Activated naive CD8-positive, alpha-beta T cell treated with anti-CD3 and anti-CD28 coated beads for 36 hours (primary cell): ENCODE results near the gene SYNE1. TPM values are rescaled to one million over a fixed set of nuclear protein-coding genes. Genes with fewer than 3 reads are reported as not detected.
"Not testable (repeated sequence)": the region's sequence is repeated elsewhere in the genome, so short reads cannot be mapped to it uniquely, and the experiment has no call there.

Source experiments
- DNase-seq: peaks from one replicate; pipeline ENCODE4 v3.0.0; 2021
- H3K27ac Mint-ChIP-seq: one replicate; pipeline ENCODE4 v1.8.0; 2022; ENCODE audit warnings: mild to moderate bottlenecking, moderate library complexity, mixed read lengths
- H3K27me3 Mint-ChIP-seq: one replicate; pipeline ENCODE4 v1.8.0; 2022; ENCODE audit warnings: mild to moderate bottlenecking, mixed read lengths
- H3K36me3 Mint-ChIP-seq: one replicate; pipeline ENCODE4 v1.8.0; 2021; ENCODE audit warnings: mild to moderate bottlenecking, mixed read lengths
- H3K4me1 Mint-ChIP-seq: one replicate; pipeline ENCODE4 v1.8.0; 2021; ENCODE audit warnings: mixed read lengths
- H3K4me3 Mint-ChIP-seq: one replicate; pipeline ENCODE4 v1.8.0; 2022; ENCODE audit warnings: mild to moderate bottlenecking, moderate library complexity, mixed read lengths
- H3K9me3 Mint-ChIP-seq: one replicate; pipeline ENCODE4 v1.8.0; 2022; ENCODE audit warnings: mixed read lengths
- total RNA-seq, 2 experiments: library from RNA; stranded (reverse); gene quantifications; one replicate each; pipeline ENCODE4 v1.2.3, GENCODE V29; 2021

The SYNE1 gene
- total RNA-seq, 2 experiments from 2014 or later, result 21.9 to 26.7 TPM

DNA sequence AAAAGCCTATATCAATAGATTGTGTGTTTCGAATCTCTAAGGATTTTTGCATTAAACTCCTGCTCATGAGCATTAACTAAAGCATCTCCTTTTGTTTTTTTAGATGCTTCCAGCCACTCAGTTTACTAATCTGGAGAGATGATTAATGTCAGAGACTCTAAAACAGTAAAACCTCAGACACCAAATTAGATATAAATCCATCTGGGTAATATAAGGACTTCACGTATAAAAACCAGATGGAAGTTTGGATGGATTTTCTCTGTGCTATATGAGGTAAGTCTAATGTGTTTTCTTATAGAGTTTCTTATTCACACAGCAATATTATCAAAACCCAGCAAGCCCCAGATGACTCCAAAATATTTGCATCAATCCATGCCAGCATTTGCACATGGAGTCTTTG lies 137.2 kb downstream of the SYNE1 start:
- no peaks in the 10 kb centered on the region for H3K9me3 Mint-ChIP-seq
- no peak overlapping the region for H3K27ac Mint-ChIP-seq
- no peak overlapping the region for H3K4me3 Mint-ChIP-seq
- peaks cover 4% of the 10 kb centered on the region for H3K27me3 Mint-ChIP-seq
- no peak for DNase-seq
- no peaks in the 10 kb centered on the region for H3K4me1 Mint-ChIP-seq
- H3K36me3 Mint-ChIP-seq, result no peaks in the 10 kb centered on the region

DNA sequence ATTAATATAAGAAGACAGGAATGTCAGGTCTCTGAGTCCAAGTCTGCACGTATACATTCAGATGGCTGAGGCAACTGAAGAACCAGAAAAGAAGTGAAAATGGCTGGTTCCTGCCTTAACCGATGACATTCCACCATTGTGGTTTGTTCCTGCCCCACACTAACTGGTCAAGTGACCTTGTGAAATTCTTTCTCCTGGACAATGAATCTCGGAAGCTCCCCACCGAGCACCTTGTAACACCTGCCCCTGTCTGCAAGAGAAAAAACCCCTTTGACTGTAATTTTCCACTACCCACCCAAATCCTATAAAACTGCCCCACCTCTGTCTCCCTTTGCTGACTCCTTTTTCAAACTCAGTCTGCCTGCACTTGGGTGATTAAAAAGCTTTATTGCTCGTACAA lies 140.4 kb downstream of the SYNE1 start:
- no peaks in the 10 kb centered on the region for H3K36me3 Mint-ChIP-seq
- peaks cover 4% of the 10 kb centered on the region for H3K27me3 Mint-ChIP-seq
- H3K27ac Mint-ChIP-seq, result no peak overlapping the region
- H3K4me3 Mint-ChIP-seq, result no peak overlapping the region
- no peaks in the 10 kb centered on the region for H3K4me1 Mint-ChIP-seq
- H3K9me3 Mint-ChIP-seq, result no peaks in the 10 kb centered on the region
- no peak for DNase-seq

DNA sequence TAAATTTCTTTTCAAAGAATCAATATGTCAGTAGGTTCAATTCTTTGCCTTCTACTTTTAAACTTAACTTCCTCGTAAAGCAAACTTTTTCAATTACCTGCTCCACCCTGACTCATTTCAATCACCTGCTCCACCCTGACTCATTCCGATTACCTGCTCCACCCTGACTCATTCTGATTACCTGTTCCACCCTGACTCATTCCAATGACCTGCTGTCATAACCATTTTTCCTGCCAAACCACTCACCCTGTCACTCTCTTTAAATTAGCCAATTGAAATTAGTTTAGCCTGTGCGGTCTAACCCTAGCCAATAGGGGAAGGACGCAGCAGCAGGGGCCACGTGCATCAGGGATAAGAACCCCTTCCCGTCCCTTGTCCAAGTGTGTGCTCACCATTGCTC lies 141.7 kb downstream of the SYNE1 start:
- DNase-seq, H3K27me3 Mint-ChIP-seq, H3K36me3 Mint-ChIP-seq, H3K4me3 Mint-ChIP-seq, H3K9me3 Mint-ChIP-seq, H3K27ac Mint-ChIP-seq, H3K4me1 Mint-ChIP-seq: not testable (repeated sequence)

DNA sequence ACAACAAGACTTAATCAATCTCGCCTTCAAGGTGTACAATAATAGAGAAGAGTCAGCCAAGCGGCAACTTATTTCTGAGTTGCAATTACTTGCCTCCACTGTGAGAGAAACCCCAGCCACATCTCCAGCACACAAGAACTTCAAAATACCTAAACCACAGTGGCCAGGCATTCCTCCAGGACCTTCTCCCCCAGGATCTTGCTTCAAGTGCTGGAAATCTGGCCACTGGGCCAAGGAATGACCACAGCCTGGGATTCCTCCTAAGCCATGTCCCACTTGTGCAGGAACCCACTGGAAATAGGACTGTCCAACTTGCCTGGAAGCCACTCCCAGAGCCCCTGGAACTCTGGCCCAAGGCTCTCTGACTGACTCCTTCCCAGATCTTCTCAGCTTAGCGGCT lies 144.9 kb downstream of the SYNE1 start:
- not testable (repeated sequence) for H3K27me3 Mint-ChIP-seq, H3K36me3 Mint-ChIP-seq, H3K27ac Mint-ChIP-seq, DNase-seq, H3K9me3 Mint-ChIP-seq, H3K4me1 Mint-ChIP-seq, H3K4me3 Mint-ChIP-seq

DNA sequence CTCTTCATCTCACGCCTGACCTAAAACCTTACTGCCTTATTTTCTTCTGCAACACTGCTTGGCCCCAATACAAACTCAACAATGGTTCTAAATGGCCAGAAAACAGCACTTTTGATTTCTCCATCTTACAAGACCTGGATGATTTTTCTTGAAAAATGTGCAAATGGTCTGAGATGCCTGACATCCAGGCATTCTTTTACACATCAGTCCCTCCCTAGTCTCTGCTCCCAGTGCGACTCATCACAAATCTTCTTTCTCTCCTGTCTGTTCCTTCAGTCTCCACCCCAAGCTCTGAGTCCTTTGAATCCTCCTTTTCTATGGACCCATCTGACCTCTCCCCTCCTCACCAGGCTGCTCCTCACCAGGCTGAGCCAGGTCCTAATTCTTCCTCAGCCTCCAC lies 145.7 kb downstream of the SYNE1 start:
- H3K27me3 Mint-ChIP-seq, result peaks cover 11% of the 10 kb centered on the region
- not testable (repeated sequence) for H3K27ac Mint-ChIP-seq, H3K9me3 Mint-ChIP-seq, H3K36me3 Mint-ChIP-seq, DNase-seq, H3K4me1 Mint-ChIP-seq, H3K4me3 Mint-ChIP-seq

DNA sequence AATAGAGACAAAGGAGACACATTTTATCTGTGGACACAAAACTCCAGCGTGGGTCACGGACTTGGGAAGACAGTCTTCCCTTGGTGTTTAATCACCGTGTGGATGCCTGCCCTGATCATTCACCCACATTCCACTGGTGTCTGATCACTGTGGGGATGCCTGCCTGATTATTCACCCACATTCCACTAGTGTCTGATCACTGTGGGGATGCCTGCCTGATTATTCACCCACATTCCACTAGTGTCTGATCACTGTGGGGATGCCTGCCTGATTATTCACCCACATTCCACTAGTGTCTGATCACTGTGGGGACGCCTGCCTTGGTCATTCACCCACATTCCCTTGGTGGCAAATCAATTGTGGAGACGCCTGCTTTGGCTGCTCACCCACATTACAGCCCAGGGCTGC lies 146.2 kb downstream of the SYNE1 start:
- not testable (repeated sequence) for H3K4me1 Mint-ChIP-seq, H3K27ac Mint-ChIP-seq, H3K36me3 Mint-ChIP-seq, H3K9me3 Mint-ChIP-seq, H3K27me3 Mint-ChIP-seq, DNase-seq, H3K4me3 Mint-ChIP-seq

DNA sequence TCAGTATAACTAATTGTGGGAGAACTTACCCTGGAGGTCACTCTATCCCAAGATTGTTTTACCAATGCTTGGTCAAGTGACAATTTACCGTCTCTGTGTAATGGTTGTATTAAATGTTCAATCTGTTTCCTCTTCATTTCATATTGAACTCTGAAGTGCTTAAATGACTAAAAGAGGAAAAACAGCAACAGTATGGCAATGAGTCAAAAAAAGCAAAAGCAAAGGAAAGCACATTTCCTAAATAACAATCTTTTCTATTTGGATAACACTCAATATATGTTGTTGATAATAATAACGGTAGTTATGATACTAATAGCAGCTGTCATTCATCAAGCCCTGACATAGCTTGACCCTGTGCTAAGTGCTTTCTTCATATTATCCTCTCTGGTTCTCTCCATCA lies 152.4 kb downstream of the SYNE1 start:
- H3K9me3 Mint-ChIP-seq, result no peaks in the 10 kb centered on the region
- no peak for DNase-seq
- no peak overlapping the region for H3K4me3 Mint-ChIP-seq
- no peak overlapping the region for H3K27ac Mint-ChIP-seq
- H3K27me3 Mint-ChIP-seq, result peaks cover 8% of the 10 kb centered on the region
- H3K36me3 Mint-ChIP-seq, result no peaks in the 10 kb centered on the region
- H3K4me1 Mint-ChIP-seq, result no peaks in the 10 kb centered on the region

DNA sequence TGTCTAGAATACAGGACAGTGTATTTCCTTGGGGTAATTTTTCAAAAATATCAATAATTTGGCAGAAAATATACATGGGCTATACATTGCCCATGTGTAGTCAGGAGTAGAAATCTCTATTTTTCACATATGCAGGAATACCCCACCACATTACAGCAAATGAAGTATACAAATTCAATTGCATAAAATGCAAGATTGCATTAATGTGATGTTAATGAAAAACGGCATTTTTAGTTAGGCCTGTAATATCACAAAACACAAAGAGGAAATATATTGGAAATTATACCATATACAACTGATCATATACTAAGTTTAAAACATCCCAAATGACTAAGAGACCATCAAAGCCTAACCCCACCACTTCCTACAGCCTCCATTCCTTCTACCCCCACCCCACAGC lies 154.9 kb downstream of the SYNE1 start:
- Mint-ChIP-seq H3K4me3 (no peak overlapping the region), H3K4me1 (no peaks in the 10 kb centered on the region), H3K36me3 (no peaks in the 10 kb centered on the region), H3K27me3 (peaks cover 3% of the 10 kb centered on the region), H3K9me3 (no peaks in the 10 kb centered on the region), H3K27ac (no peak overlapping the region)
- DNase-seq, result no peak

DNA sequence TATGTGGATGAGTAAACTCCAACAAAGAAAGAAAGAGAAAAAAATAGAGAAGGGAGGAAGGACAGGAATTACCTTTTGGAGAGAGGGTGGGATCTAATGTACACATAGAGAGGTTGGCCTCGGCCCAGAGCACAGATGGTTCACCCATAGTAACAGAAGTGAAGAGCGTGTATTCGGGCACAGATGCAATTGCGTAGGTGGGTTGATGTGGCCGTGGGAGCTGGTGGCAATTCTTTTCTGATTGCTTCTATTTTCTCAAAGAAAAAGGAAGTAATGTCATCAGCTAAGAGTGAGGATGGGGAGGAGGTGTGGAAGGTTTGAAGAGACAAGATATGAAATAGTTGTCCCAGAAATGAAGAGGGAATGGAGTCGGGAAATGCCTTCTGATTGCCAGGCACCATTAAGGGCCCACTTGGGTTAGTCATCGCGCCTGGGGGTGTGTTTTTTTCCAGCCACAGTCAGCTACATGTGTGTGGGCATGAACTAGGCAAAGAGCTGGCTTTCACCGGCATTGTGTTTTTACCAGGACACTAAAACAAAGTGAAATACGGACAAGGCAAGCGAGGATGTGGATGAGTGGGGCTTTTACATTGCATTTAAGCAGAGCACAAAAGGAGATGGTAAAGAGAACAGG lies 158.7 kb downstream of the SYNE1 start:
- no peak overlapping the region for H3K27ac Mint-ChIP-seq
- no peaks in the 10 kb centered on the region for H3K27me3 Mint-ChIP-seq
- no peak overlapping the region for H3K4me3 Mint-ChIP-seq
- H3K36me3 Mint-ChIP-seq, result no peaks in the 10 kb centered on the region
- H3K4me1 Mint-ChIP-seq, result no peaks in the 10 kb centered on the region
- no peaks in the 10 kb centered on the region for H3K9me3 Mint-ChIP-seq
- no peak for DNase-seq

DNA sequence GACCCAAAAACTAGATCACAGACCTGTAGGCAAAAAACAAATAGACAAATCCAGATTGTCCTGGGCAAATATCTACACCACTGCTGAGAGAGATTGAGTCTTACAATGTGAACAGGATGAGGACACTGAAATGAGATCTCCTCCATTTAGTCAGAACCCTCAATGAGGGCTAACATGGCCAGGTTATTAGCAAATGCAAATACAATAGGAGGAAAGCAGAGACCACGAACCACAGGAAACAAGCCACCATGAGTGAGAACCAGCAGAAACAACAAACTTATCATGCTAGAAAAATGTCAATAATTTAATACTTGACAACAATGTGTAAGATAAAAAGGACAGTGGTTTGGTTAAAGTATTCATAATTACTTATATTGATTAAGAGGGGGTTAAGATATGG lies 162.8 kb downstream of the SYNE1 start:
- no peak overlapping the region for H3K4me3 Mint-ChIP-seq
- H3K9me3 Mint-ChIP-seq, result no peaks in the 10 kb centered on the region
- H3K27ac Mint-ChIP-seq, result no peak overlapping the region
- DNase-seq, result no peak
- no peaks in the 10 kb centered on the region for H3K4me1 Mint-ChIP-seq
- peaks cover 10% of the 10 kb centered on the region for H3K27me3 Mint-ChIP-seq
- no peaks in the 10 kb centered on the region for H3K36me3 Mint-ChIP-seq

DNA sequence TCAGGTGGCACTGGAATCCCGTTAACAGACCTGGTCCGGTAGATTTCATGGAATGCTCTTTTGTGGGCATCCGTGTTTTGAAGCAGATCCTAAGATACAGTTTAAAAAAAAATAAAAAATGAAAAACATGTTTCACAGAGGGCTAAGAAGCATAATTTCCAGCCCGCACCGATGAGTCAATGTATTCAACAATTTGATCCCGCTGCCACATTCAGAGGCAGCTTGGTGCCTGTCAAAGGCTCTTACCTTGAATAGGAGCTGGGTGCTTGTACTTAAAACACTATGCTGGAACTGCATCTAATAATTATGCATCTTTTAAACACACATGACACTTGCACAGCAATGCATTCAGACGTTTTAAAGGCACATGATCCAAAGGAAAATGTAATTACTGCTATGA lies 164.8 kb downstream of the SYNE1 start:
- Mint-ChIP-seq H3K36me3 (no peaks in the 10 kb centered on the region), H3K27ac (no peak overlapping the region), H3K4me1 (no peaks in the 10 kb centered on the region), H3K9me3 (no peaks in the 10 kb centered on the region), H3K27me3 (peaks cover 10% of the 10 kb centered on the region), H3K4me3 (no peak overlapping the region)
- no peak for DNase-seq

DNA sequence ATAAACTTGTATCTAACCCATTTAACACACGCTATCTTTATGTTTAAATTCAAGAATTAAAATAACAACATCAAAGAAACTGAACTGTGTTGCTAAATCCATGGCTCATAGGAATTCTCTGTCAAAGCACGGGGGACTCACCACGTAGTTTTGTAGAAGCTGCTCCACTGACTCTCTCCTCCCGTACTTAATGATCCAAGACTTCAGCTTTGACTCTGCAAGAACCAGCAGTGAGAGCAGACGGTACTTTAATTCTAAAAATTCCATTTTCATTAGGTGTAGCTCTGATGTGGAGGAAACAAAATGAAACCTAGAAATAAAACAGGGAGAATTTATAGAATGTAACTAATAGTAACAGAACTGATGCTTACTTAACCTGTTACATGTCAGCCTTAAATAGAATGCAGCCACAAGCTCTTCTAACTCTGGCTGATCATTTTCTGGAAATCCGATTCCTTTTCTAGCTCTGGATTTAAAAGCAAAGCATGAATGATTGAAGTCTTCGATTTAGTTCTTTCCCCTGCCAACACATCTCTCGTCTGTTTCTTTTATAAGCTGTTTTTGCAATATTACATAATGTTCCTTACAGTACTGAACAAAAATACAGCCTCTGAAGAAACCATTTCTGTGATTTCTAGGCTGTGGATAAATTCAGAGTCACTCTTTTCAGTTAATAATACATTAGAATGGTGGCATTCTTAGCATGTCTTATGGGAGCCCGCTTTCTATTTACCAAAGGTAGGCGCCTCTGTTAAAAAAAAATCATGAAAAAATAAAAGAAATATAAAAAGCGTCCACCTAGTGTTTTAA lies 165.5 kb downstream of the SYNE1 start:
- no peak overlapping the region for H3K4me3 Mint-ChIP-seq
- no peak overlapping the region for H3K27ac Mint-ChIP-seq
- peaks cover 10% of the 10 kb centered on the region for H3K27me3 Mint-ChIP-seq
- no peaks in the 10 kb centered on the region for H3K4me1 Mint-ChIP-seq
- DNase-seq, result no peak
- no peaks in the 10 kb centered on the region for H3K36me3 Mint-ChIP-seq
- H3K9me3 Mint-ChIP-seq, result no peaks in the 10 kb centered on the region

DNA sequence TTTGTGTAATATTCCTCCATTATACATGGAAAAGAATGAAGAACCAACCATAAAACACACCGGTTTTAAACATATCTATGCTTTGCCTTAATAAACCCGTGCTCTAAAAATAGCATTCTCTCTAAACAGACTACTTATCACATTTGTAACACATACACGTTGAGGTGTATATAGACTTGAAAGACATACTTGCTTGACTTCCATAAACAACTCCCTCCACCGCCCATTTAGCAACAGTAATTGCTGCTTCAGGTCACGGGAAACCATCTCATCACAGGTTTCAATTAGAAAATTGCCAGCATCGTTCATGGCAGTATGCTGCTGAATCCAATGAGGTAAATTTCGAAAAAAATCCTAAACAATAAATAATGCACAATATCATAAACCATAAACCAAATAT lies 174.0 kb downstream of the SYNE1 start:
- Mint-ChIP-seq H3K27ac (no peak overlapping the region), H3K27me3 (peaks cover 23% of the 10 kb centered on the region), H3K9me3 (no peaks in the 10 kb centered on the region), H3K4me3 (no peak overlapping the region), H3K36me3 (no peaks in the 10 kb centered on the region), H3K4me1 (peaks cover 10% of the 10 kb centered on the region)
- DNase-seq, result no peak

DNA sequence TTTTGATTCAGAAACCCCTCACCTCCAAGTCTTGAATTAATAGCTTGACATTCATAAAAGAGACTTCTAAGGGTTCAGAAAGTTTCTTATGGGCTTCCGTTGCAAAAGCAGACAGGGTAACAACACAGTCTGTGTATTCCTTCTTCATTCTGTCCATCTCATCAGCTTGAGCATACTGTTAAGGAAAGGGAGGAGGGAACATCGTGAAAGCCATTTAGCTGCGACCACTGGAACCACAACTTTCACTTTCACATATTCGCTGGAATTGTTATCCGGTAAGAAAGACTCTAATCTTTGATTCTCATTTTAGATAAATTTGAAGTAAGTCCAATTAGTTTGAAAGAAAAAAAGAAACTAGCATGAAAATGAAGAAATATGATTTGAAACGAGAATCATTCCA lies 174.4 kb downstream of the SYNE1 start:
- Mint-ChIP-seq H3K4me1 (peaks cover 10% of the 10 kb centered on the region), H3K27me3 (peaks cover 23% of the 10 kb centered on the region), H3K4me3 (no peak overlapping the region), H3K36me3 (no peaks in the 10 kb centered on the region), H3K9me3 (no peaks in the 10 kb centered on the region), H3K27ac (no peak overlapping the region)
- no peak for DNase-seq

DNA sequence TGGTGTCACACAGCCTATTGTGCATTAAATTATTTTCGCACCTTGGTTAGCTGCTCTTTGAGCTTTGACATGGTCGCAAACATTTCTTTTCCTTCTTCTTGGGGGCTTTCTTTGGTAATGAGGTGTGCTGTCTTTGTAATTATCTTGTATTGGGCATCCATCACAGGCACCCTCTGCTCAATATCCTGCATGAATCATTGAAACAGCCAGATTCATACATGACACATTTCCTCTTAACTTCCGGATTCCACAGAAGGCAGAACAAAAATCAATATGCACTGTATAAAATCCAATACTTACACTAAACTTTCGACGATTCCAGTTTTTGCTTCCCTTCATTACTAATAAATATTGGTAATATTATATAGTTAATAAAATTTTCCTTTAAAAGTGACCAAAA lies 175.6 kb downstream of the SYNE1 start:
- Mint-ChIP-seq H3K4me3 (no peak overlapping the region), H3K4me1 (peaks cover 10% of the 10 kb centered on the region), H3K27ac (no peak overlapping the region), H3K27me3 (peaks cover 30% of the 10 kb centered on the region), H3K36me3 (no peaks in the 10 kb centered on the region), H3K9me3 (no peaks in the 10 kb centered on the region)
- no peak for DNase-seq
